ENCODE data around the gene NRXN2.

The NRXN2 gene

DNA sequence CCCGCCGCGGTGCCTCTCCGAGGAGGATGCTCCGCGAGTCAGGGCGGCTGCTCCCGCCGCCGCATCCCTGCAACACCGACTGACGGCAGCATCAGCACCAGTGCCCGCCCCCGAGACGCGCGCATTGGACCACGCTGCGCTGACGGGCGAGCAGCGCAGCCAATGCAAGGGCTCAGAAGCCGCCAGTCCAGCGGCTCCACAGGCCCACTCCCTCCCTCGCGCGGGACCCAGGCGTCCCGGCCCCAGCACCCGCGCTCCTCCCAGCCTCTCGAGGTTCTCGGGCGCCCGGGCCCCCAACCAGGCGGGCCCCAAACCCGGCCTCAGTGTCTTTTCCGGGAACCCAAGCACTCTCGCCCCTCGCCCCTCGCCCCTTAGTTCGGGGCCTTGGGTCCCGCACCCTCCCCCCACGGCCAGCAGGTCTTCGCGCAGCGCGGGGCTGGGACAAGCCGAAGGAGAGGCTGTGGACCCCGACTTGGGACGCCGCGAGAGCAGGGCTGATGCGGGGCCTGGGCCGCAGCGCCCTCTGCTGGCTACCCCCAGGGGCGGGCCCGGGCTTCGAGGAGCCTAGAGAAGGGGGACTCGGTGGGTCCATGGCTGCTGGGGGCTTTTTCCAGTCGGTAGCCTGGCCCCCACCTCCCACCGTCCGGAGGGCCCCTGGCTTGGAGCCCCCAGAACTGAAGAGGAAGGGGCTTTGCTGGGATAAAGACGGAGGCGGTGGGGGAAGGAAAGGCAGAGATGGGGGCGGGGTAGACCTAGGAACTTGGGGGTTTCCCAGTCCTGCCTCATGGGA, at the start of gene NRXN2:
Gene NRXN2 (minus strand): TSS at position 81 of the 790 bp plus-strand sequence. CDS start 9,498 bp downstream, outside the sequence.
- Histone ChIP-seq H3K4me1 (ENCODE audit: insufficient read depth, low read length) (no peaks in the 10 kb centered on the region), H3K4me3 (ENCODE audit: low read depth in 1 of 2, low read length in 2 of 2) (peak within 1 kb of the TSS; percentile 63 to 78), H3K27ac (ENCODE audit: low read depth, low read length) (peak within 1 kb of the TSS; percentile 43), H3K36me3 (ENCODE audit: insufficient read depth, low read length) (peaks cover 5% of the 10 kb centered on the region), H3K27me3 (ENCODE audit: control insufficient read depth in 1 of 2, insufficient read depth in 2 of 2, low read length in 2 of 2) (peaks cover 3 to 29% of the 10 kb centered on the region in 2 donors), H3K9me3 (ENCODE audit: low read length) (no peaks in the 10 kb centered on the region), H3K9ac (ENCODE audit: low read length) (no peak within 1 kb of the TSS)

DNA sequence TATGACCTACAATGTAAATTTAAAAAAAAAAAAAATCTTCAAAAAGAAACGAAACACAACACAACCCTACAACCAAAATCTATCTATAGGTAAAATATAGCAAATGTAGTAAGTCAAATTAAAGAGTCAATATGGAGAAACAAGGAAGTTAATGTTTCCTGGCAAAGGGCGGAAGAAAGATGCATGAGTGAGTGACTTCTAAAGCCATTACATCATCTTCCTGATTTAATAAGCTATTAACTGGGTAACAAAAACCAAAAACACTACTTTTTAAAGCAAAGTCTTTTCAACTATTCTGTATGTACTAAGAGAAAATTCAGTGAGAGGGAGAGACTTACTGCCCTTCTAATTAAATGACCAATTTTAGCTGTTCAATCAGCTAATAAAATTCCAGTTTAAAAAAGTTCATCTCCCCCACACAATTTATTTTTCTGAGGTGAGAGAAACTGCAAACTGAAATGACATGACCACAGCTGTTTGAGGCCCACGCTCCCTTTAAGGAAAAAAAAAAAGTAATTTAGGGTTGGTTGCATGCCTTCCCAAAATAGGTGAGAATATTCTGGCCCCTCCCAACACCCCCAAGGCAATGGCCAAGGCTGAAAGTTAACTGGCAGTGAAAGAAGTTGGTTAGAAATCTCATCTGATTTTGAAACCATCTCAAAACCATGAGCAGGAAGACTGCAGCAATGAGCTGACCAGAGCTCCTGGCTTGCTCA, 49.5 kb upstream of the NRXN2 start:
- Histone ChIP-seq H3K4me1 (ENCODE audit: insufficient read depth, low read length) (peaks cover 52% of the 10 kb centered on the region), H3K9ac (ENCODE audit: low read length) (no peak overlapping the region), H3K27ac (ENCODE audit: low read depth, low read length) (no peak overlapping the region), H3K9me3 (ENCODE audit: low read length) (no peaks in the 10 kb centered on the region), H3K4me3 (ENCODE audit: low read depth in 1 of 2, low read length in 2 of 2) (no peak overlapping the region), H3K27me3 (ENCODE audit: control insufficient read depth in 1 of 2, insufficient read depth in 2 of 2, low read length in 2 of 2) (no peaks in the 10 kb centered on the region), H3K36me3 (ENCODE audit: insufficient read depth, low read length) (peaks cover 98% of the 10 kb centered on the region)

DNA sequence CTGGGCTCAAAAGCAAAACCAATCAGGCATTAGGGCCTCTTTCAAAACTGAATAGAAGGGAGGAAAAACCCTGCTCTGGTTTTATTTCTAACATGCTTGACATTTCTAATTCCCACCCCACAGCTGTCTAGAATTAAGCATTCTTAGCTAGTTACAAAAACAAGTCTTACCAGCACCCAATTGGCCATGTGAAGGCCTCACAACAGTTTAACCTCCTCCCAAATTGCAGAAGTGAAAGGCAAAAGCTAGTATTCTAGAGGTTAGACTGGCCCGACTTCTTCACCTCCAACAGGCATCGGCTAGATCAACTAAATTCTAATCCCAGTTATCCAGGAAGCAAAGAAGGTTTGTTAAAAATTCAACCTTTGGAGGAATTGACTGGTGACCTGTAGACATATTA, 48.9 kb upstream of the NRXN2 start:
- peaks cover 52% of the 10 kb centered on the region for H3K4me1 ChIP-seq (ENCODE audit: insufficient read depth, low read length)
- H3K36me3 ChIP-seq (ENCODE audit: insufficient read depth, low read length), result peaks cover 98% of the 10 kb centered on the region
- no peaks in the 10 kb centered on the region for H3K9me3 ChIP-seq (ENCODE audit: low read length)
- no peak overlapping the region for H3K9ac ChIP-seq (ENCODE audit: low read length)
- H3K27ac ChIP-seq (ENCODE audit: low read depth, low read length), result no peak overlapping the region
- H3K4me3 ChIP-seq (ENCODE audit: low read depth in 1 of 2, low read length in 2 of 2), result no peak overlapping the region
- no peaks in the 10 kb centered on the region for H3K27me3 ChIP-seq (ENCODE audit: control insufficient read depth in 1 of 2, insufficient read depth in 2 of 2, low read length in 2 of 2)

DNA sequence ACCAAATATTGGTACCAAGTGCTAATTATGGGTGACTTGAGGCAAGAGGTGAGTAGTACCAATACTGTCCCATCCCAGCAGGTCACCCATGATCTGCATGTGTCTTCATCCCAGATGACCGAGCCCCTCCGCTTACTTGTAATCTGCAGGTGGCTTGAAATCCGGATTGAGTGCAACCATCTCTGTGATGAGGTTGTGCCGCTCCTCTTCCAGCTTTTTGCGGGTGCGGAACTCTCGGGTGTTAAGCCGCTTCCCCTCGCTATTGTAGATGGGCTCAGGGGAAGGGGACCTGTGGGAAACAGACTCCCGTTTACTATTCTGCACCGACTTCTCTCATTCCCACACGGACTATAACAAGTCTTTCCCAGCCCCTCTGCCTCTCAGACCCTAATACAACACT, 47.1 kb upstream of the NRXN2 start:
- H3K27ac ChIP-seq (ENCODE audit: low read depth, low read length), result no peak overlapping the region
- peaks cover 89% of the 10 kb centered on the region for H3K36me3 ChIP-seq (ENCODE audit: insufficient read depth, low read length)
- no peaks in the 10 kb centered on the region for H3K27me3 ChIP-seq (ENCODE audit: control insufficient read depth in 1 of 2, insufficient read depth in 2 of 2, low read length in 2 of 2)

DNA sequence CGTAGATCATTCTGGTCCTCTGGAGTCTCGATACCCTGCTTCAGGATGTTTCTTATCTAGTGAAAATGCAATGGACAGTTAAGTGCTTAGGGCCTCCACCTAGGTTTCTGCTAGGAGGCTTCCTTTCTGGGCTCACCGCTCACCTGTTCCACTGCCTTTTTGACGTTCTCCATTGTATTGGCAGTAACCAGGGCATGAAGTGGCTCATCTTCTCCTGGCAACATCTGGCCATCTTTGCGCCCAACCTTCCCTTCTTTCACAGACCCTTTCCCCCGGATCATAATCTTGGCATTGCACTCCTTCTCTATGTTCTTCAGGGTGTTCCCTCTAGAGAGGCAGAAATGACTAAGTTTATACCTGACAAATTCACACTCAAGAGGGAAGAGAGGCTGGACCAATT, 46.3 kb upstream of the NRXN2 start:
- H3K4me3 ChIP-seq (ENCODE audit: low read depth in 1 of 2, low read length in 2 of 2), result no peak overlapping the region
- H3K4me1 ChIP-seq (ENCODE audit: insufficient read depth, low read length), result peaks cover 44% of the 10 kb centered on the region
- H3K27me3 ChIP-seq (ENCODE audit: control insufficient read depth in 1 of 2, insufficient read depth in 2 of 2, low read length in 2 of 2), result no peaks in the 10 kb centered on the region
- peaks cover 91% of the 10 kb centered on the region for H3K36me3 ChIP-seq (ENCODE audit: insufficient read depth, low read length)
- no peak overlapping the region for H3K9ac ChIP-seq (ENCODE audit: low read length)
- H3K9me3 ChIP-seq (ENCODE audit: low read length), result no peaks in the 10 kb centered on the region
- H3K27ac ChIP-seq (ENCODE audit: low read depth, low read length), result no peak overlapping the region

More for the DNA sequence above, 47.1 kb upstream of the NRXN2 start:
- no peak overlapping the region for H3K9ac ChIP-seq (ENCODE audit: low read length)
- H3K4me1 ChIP-seq (ENCODE audit: insufficient read depth, low read length), result peaks cover 37% of the 10 kb centered on the region
- no peaks in the 10 kb centered on the region for H3K9me3 ChIP-seq (ENCODE audit: low read length)
- H3K4me3 ChIP-seq (ENCODE audit: low read depth in 1 of 2, low read length in 2 of 2), result no peak overlapping the region

DNA sequence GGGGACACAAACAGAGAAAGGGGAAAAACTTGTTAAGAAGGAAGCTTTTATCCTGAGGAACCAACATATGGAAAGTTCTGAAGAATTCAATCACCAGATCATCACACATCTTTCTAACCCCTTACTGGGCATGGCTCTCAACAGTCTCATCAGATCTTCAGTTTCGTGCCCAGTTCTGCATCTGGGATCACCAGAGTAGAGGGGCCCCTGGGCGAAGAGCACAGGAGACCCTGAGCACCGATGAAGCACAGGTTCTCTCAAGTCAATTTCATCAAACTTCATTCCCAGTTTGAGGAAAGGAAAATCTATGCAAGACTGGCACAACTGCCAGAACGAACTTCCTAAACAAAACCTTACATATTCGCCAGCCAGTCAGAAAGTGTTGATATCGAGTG, 45.3 kb upstream of the NRXN2 start:
- Histone ChIP-seq H3K4me1 (ENCODE audit: insufficient read depth, low read length) (peaks cover 47% of the 10 kb centered on the region), H3K4me3 (ENCODE audit: low read depth in 1 of 2, low read length in 2 of 2) (no peak overlapping the region), H3K9me3 (ENCODE audit: low read length) (no peaks in the 10 kb centered on the region), H3K27ac (ENCODE audit: low read depth, low read length) (peak overlapping the region; percentile 7), H3K9ac (ENCODE audit: low read length) (no peak overlapping the region), H3K36me3 (ENCODE audit: insufficient read depth, low read length) (peaks cover 91% of the 10 kb centered on the region), H3K27me3 (ENCODE audit: control insufficient read depth in 1 of 2, insufficient read depth in 2 of 2, low read length in 2 of 2) (no peaks in the 10 kb centered on the region)

DNA sequence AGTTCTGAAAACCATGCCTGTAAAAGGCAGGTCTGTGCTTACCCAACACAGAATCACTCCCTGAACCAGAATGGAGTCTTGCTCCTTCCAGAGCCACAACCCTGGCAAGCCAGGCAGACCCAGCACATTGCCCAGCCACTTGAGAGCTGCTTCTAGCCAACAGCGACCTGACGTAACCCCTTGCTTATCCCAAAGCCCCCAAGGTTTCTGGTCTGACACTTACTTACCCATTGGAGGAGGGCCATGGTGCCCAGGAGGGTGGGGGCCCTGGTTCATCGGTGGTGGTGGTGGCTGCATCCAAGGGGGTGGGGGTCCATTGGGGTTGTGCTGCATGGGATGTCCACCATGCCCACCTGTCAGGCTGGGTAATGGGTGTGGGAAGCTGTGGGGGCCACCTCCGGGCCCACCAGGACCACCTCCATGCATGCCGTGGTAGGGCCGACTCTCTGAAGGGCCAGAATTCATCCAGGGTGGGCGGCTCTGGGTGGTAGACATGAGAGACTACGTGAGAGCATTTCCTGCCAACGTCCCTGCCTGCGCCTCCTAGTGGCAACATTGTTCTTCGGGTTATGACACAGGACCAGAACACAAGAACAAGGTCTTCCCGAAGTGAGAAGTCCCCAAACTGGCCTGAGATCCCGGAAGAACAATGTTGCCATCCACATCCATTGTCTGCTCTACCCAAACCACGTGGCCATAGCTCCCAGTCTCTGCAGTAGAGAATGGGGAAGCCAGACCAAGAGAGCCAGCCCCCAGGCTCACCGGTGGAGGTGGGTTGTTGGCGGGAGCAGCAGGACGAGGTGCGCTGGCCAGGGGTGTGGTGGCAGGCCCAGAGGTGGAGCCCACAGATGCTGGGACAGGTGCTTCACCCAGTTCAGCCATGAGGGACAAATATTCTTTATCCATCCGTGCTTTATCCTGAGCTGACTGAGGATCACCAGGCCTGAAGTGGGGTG, 44.6 kb upstream of the NRXN2 start:
- peak overlapping the region; percentile 7 for H3K27ac ChIP-seq (ENCODE audit: low read depth, low read length)
- peaks cover 47% of the 10 kb centered on the region for H3K4me1 ChIP-seq (ENCODE audit: insufficient read depth, low read length)
- H3K36me3 ChIP-seq (ENCODE audit: insufficient read depth, low read length), result peaks cover 91% of the 10 kb centered on the region

DNA sequence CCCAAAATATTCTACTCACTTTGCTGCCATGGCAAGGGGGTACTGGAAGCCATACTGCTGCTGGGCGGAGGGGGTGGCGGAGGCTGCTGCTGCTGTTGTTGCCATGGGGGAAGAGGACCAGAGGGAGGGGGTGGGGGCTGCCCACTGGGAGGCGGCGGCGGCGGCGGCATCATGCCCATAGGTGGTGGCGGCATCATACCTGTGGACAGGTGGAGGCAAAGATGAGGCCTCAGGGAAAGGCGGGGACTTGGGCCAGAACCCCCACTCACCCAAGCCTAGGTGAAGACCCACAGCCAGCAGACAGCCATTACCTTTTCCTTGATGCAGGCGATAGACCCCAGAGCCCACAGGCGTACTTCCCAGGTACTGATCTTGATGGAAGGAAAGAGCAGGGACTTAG, 43.9 kb upstream of the NRXN2 start:
- peaks cover 47% of the 10 kb centered on the region for H3K4me1 ChIP-seq (ENCODE audit: insufficient read depth, low read length)
- H3K9me3 ChIP-seq (ENCODE audit: low read length), result no peaks in the 10 kb centered on the region
- H3K9ac ChIP-seq (ENCODE audit: low read length), result no peak overlapping the region
- no peaks in the 10 kb centered on the region for H3K27me3 ChIP-seq (ENCODE audit: control insufficient read depth in 1 of 2, insufficient read depth in 2 of 2, low read length in 2 of 2)
- H3K4me3 ChIP-seq (ENCODE audit: low read depth in 1 of 2, low read length in 2 of 2), result no peak overlapping the region
- H3K36me3 ChIP-seq (ENCODE audit: insufficient read depth, low read length), result peaks cover 84% of the 10 kb centered on the region
- H3K27ac ChIP-seq (ENCODE audit: low read depth, low read length), result peak overlapping the region; percentile 5

More for the DNA sequence above, 44.6 kb upstream of the NRXN2 start:
- H3K4me3 ChIP-seq (ENCODE audit: low read depth in 1 of 2, low read length in 2 of 2), result no peak overlapping the region
- no peaks in the 10 kb centered on the region for H3K9me3 ChIP-seq (ENCODE audit: low read length)
- H3K27me3 ChIP-seq (ENCODE audit: control insufficient read depth in 1 of 2, insufficient read depth in 2 of 2, low read length in 2 of 2), result no peaks in the 10 kb centered on the region
- no peak overlapping the region for H3K9ac ChIP-seq (ENCODE audit: low read length)

DNA sequence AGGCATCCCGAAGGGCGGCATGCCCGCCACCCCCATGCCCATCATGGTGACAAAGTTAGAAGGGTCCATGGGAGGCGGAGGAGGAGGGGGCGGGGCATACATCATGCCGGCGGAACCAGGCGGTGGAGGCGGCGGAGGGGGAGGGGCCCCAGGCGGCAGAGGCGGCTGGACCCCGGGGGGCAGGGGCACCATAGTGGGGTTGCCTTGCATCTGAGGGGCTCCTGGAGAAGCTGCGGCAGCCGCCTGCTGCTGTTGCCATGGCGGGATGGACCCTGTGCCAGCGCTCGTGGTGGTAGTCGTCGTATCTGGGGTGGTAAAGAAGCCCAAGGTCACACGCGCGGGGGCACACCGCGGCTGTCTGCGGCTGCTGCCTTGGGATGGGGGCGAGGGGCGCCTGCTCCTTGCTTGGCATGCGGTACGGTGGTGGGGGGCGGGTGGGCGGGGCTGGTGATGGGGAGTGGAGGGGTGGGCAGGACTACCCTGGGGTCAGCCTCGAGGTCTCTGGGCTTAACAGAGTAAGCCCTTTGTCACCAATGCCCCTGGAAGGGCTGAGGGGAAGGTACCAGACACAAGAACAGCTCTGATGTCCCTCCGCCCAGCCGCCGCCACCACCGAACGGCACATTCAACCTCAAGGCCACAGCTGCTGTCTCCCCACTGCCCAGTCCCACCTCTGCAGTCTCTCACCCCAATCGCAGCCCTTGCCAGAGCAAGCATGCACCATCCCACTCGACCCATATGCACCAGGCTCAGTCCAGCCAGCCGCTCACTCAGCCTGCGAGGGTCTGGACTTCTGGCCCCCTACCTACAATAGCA, 43.1 kb upstream of the NRXN2 start:
- Histone ChIP-seq H3K4me3 (ENCODE audit: low read depth in 1 of 2, low read length in 2 of 2) (no peak overlapping the region), H3K4me1 (ENCODE audit: insufficient read depth, low read length) (peaks cover 46% of the 10 kb centered on the region), H3K27ac (ENCODE audit: low read depth, low read length) (no peak overlapping the region), H3K9me3 (ENCODE audit: low read length) (no peaks in the 10 kb centered on the region), H3K27me3 (ENCODE audit: control insufficient read depth in 1 of 2, insufficient read depth in 2 of 2, low read length in 2 of 2) (no peaks in the 10 kb centered on the region), H3K9ac (ENCODE audit: low read length) (no peak overlapping the region), H3K36me3 (ENCODE audit: insufficient read depth, low read length) (peaks cover 76% of the 10 kb centered on the region)

DNA sequence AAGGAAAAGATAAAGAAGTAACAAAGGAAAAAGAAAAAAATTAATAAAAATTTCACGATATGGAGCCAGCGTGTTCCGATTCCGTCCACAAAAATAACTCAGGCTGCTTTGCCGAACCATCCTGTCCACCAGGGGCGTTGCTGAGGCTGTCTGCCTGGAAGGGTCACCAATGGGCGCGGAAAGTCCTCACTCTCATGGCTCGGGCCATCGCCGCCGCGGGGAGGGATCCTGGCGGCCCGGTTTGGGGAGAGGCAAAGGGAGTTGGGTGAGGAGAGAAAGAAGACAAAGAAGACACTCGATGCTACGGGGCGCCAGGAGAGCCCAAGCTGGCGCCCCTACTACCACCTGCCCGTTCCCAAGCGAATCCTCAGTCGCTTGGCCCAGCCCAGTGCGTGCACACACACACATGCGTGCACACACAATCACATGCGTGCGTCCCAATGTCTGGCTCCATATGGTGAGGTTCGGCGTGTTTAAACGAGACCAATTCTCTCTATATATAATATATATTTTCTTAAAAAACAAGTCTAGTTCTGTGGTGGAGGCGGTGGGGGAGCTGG, 42.4 kb upstream of the NRXN2 start:
- Histone ChIP-seq H3K9ac (ENCODE audit: low read length) (no peak overlapping the region), H3K4me1 (ENCODE audit: insufficient read depth, low read length) (peaks cover 53% of the 10 kb centered on the region), H3K4me3 (ENCODE audit: low read depth in 1 of 2, low read length in 2 of 2) (no peak overlapping the region), H3K27me3 (ENCODE audit: control insufficient read depth in 1 of 2, insufficient read depth in 2 of 2, low read length in 2 of 2) (no peaks in the 10 kb centered on the region), H3K9me3 (ENCODE audit: low read length) (no peaks in the 10 kb centered on the region), H3K27ac (ENCODE audit: low read depth, low read length) (no peak overlapping the region), H3K36me3 (ENCODE audit: insufficient read depth, low read length) (peaks cover 69% of the 10 kb centered on the region)

Measured in muscle layer of colon (tissue), 2 donors.